ENCODE measurements around the gene EBF3.

The EBF3 gene

GRCh38 chr10:129796710-129797420 is 167.2 kb downstream of the EBF3 start:
- TF ChIP-seq NFIC (IDR thresholded peaks at IDR 0.05) = no peak
- no peak for TF ChIP-seq TAF1 (IDR thresholded peaks at IDR 0.05; ENCODE audit: low read depth)
- no peak for TF ChIP-seq USF1 (IDR thresholded peaks at IDR 0.05)
- TF ChIP-seq CREB1 (IDR thresholded peaks at IDR 0.05; ENCODE audit: low read depth) = no peak

GRCh38 chr10:129793996-129794395 is 170.1 kb downstream of the EBF3 start:
- no peak for TF ChIP-seq CEBPB (IDR thresholded peaks at IDR 0.05)
- no peak for TF ChIP-seq RAD21 (IDR thresholded peaks at IDR 0.05; ENCODE audit: low read depth)
- TF ChIP-seq TCF12 (IDR thresholded peaks at IDR 0.05; ENCODE audit: low read depth) = no peak
- no peak for TF ChIP-seq EGR1 (IDR thresholded peaks at IDR 0.05)
- TF ChIP-seq FOXM1 (IDR thresholded peaks at IDR 0.05; ENCODE audit: borderline replicate concordance, low read depth) = no peak
- TF ChIP-seq REST (IDR thresholded peaks at IDR 0.05; ENCODE audit: low read depth) = no peak
- TF ChIP-seq TEAD4 (IDR thresholded peaks at IDR 0.05) = no peak
- no peak for TF ChIP-seq TAF1 (IDR thresholded peaks at IDR 0.05; ENCODE audit: low read depth)
- no peak for TF ChIP-seq YY1 (IDR thresholded peaks at IDR 0.05; ENCODE audit: low read depth)
- no peak for TF ChIP-seq MAX (IDR thresholded peaks at IDR 0.05)

GRCh38 chr10:129793479-129793878 is 170.6 kb downstream of the EBF3 start:
- TF ChIP-seq YY1 (IDR thresholded peaks at IDR 0.05; ENCODE audit: low read depth) (no peak), RAD21 (IDR thresholded peaks at IDR 0.05; ENCODE audit: low read depth) (no peak), EP300 (IDR thresholded peaks at IDR 0.05; ENCODE audit: borderline replicate concordance) (no peak), USF1 (IDR thresholded peaks at IDR 0.05) (no peak), REST (IDR thresholded peaks at IDR 0.05; ENCODE audit: low read depth) (no peak), ZBTB7A (IDR thresholded peaks at IDR 0.05; ENCODE audit: low read depth) (no peak), CREB1 (IDR thresholded peaks at IDR 0.05; ENCODE audit: low read depth) (no peak), MAX (IDR thresholded peaks at IDR 0.05) (no peak), TAF1 (IDR thresholded peaks at IDR 0.05; ENCODE audit: low read depth) (no peak), CEBPB (IDR thresholded peaks at IDR 0.05) (no peak)

- no peak for TF ChIP-seq TEAD4 (IDR thresholded peaks at IDR 0.05)
- TF ChIP-seq FOXM1 (IDR thresholded peaks at IDR 0.05; ENCODE audit: borderline replicate concordance, low read depth) = no peak
- TF ChIP-seq EGR1 (IDR thresholded peaks at IDR 0.05) = no peak
- TF ChIP-seq ZBTB7A (IDR thresholded peaks at IDR 0.05; ENCODE audit: low read depth) = no peak
- no peak for TF ChIP-seq TAF1 (IDR thresholded peaks at IDR 0.05; ENCODE audit: low read depth)
- no peak for TF ChIP-seq CREB1 (IDR thresholded peaks at IDR 0.05; ENCODE audit: low read depth)
These were observed 171.2 kb downstream of the EBF3 start for GRCh38 chr10:129792864-129793263.

- no peak for TF ChIP-seq YY1 (IDR thresholded peaks at IDR 0.05; ENCODE audit: low read depth)
- TF ChIP-seq USF1 (IDR thresholded peaks at IDR 0.05) = no peak
- no peak for TF ChIP-seq FOXM1 (IDR thresholded peaks at IDR 0.05; ENCODE audit: borderline replicate concordance, low read depth)
- TF ChIP-seq CREB1 (IDR thresholded peaks at IDR 0.05; ENCODE audit: low read depth) = no peak
These were observed 171.9 kb downstream of the EBF3 start for GRCh38 chr10:129792141-129792540.

- TF ChIP-seq EP300 (IDR thresholded peaks at IDR 0.05; ENCODE audit: borderline replicate concordance) (no peak), REST (IDR thresholded peaks at IDR 0.05; ENCODE audit: low read depth) (no peak), TEAD4 (IDR thresholded peaks at IDR 0.05) (no peak), RAD21 (IDR thresholded peaks at IDR 0.05; ENCODE audit: low read depth) (no peak)
These were observed 173.2 kb downstream of the EBF3 start for GRCh38 chr10:129790715-129791446.

Data from Ishikawa (cell line).